ENCODE results near the gene AKR1A1.
"Not testable (repeated sequence)": the region's sequence is repeated elsewhere in the genome, so short reads cannot be mapped to it uniquely, and the experiment has no call there.

The AKR1A1 gene

GRCh38 chr1:45523975-45524374 lies 26.7 kb upstream of the AKR1A1 start:
- not testable (repeated sequence) for DNase-seq (ENCODE audit: low read depth)

GRCh38 chr1:45526135-45526644 lies 24.4 kb upstream of the AKR1A1 start:
- no peak for DNase-seq (ENCODE audit: low read depth)

- DNase-seq (ENCODE audit: low read depth): no peak
These were observed 19.9 kb upstream of the AKR1A1 start for GRCh38 chr1:45530632-45531135.

GRCh38 chr1:45531873-45532272 lies 18.8 kb upstream of the AKR1A1 start:
- no peak for DNase-seq (ENCODE audit: low read depth)

- DNase-seq (ENCODE audit: low read depth): no peak
These were observed 14.4 kb upstream of the AKR1A1 start for GRCh38 chr1:45535988-45536766.

GRCh38 chr1:45536886-45537285 lies 13.7 kb upstream of the AKR1A1 start:
- no peak for DNase-seq (ENCODE audit: low read depth)

- DNase-seq (ENCODE audit: low read depth): no peak
These were observed 9.4 kb upstream of the AKR1A1 start for GRCh38 chr1:45541193-45541592.

- DNase-seq (ENCODE audit: low read depth): no peak
These were observed 8.0 kb upstream of the AKR1A1 start for GRCh38 chr1:45542591-45542990.

GRCh38 chr1:45543581-45544417 lies 6.8 kb upstream of the AKR1A1 start:
- DNase-seq (ENCODE audit: low read depth): peak; percentile 64

GRCh38 chr1:45544530-45544929 lies 6.1 kb upstream of the AKR1A1 start:
- DNase-seq (ENCODE audit: low read depth): no peak

- DNase-seq (ENCODE audit: low read depth): no peak
These were observed 5.6 kb upstream of the AKR1A1 start for GRCh38 chr1:45545019-45545493.

GRCh38 chr1:45545553-45546310 lies 4.9 kb upstream of the AKR1A1 start:
- no peak for DNase-seq (ENCODE audit: low read depth)

- DNase-seq (ENCODE audit: low read depth): no peak
These were observed 1.1 kb downstream of the AKR1A1 start for GRCh38 chr1:45551684-45552083.

GRCh38 chr1:45552331-45552730 lies 1.7 kb downstream of the AKR1A1 start:
- no peak for DNase-seq (ENCODE audit: low read depth)

- DNase-seq (ENCODE audit: low read depth): no peak
These were observed 3.6 kb downstream of the AKR1A1 start for GRCh38 chr1:45554198-45554597.

GRCh38 chr1:45557422-45557944 lies 6.9 kb downstream of the AKR1A1 start:
- DNase-seq (ENCODE audit: low read depth): no peak

GRCh38 chr1:45563843-45564242 lies 13.2 kb downstream of the AKR1A1 start:
- DNase-seq (ENCODE audit: low read depth): no peak

- DNase-seq (ENCODE audit: low read depth): no peak
These were observed 16.1 kb downstream of the AKR1A1 start for GRCh38 chr1:45566722-45567121.

- DNase-seq (ENCODE audit: low read depth): no peak
These were observed 17.3 kb downstream of the AKR1A1 start for GRCh38 chr1:45567911-45568310.

- DNase-seq (ENCODE audit: low read depth): no peak
These were observed 17.8 kb downstream of the AKR1A1 start for GRCh38 chr1:45568421-45568820.

GRCh38 chr1:45569571-45569961 lies 18.9 kb downstream of the AKR1A1 start:
- no peak for DNase-seq (ENCODE audit: low read depth)

All from stimulated activated CD8-positive, alpha-beta memory T cell treated with anti-CD3 and anti-CD28 coated beads, Interleukin-12 subunit alpha, Interleukin-12 subunit beta, amount 100 ng/mL, for 4 hours (primary cell).